MCF 10A (cell line): ENCODE results near the gene CACNG5. TPM values are rescaled to one million over a fixed set of nuclear protein-coding genes. Genes with fewer than 3 reads are reported as not detected.

ENCODE experiments used
- BruUV-seq: library from RNA; stranded (reverse); fragments of 400-500 nt; replicated peaks from 2 replicates; lab custom pipeline; 2021; lab: Mats Ljungman, UMichigan
- CTCF ChIA-PET: fragments of 300-600 bp; sonication (Branson Sonifier 250); formaldehyde crosslinking; extraction: SDS; loops from one replicate; lab custom pipeline; 2021; ENCODE audit warnings: antibody characterized with exemption, inconsistent platforms; lab: Yijun Ruan, JAX
- POLR2A ChIA-PET: fragments of 300-600, 350-650 bp; sonication (Branson Sonifier 250); formaldehyde crosslinking; extraction: SDS; loops from one replicate; lab custom pipeline; 2020; ENCODE audit warnings: antibody characterized with exemption, inconsistent platforms; lab: Yijun Ruan, JAX
- DNase-seq: peaks from one replicate; pipeline ENCODE4 v3.0.0-alpha.2; 2018; ENCODE audit not compliant: unreplicated experiment
- H3K27ac Mint-ChIP-seq: one replicate; pipeline ENCODE4 v1.8.0; 2022; ENCODE audit warnings: mild to moderate bottlenecking, low read depth, mixed read lengths; ENCODE audit not compliant: unreplicated experiment
- H3K27me3 Mint-ChIP-seq: one replicate; pipeline ENCODE4 v1.8.0; 2022; ENCODE audit warnings: mixed read lengths; ENCODE audit not compliant: insufficient read depth, unreplicated experiment
- H3K36me3 Mint-ChIP-seq: one replicate; pipeline ENCODE4 v1.8.0; 2022; ENCODE audit warnings: mild to moderate bottlenecking, moderate library complexity, mixed read lengths; ENCODE audit not compliant: insufficient read depth, unreplicated experiment
- H3K4me1 Mint-ChIP-seq: one replicate; pipeline ENCODE4 v1.8.0; 2022; ENCODE audit warnings: mixed read lengths; ENCODE audit not compliant: insufficient read depth, unreplicated experiment
- H3K4me3 Mint-ChIP-seq: one replicate; pipeline ENCODE4 v1.8.0; 2022; ENCODE audit warnings: mild to moderate bottlenecking, moderate library complexity, mixed read lengths; ENCODE audit not compliant: unreplicated experiment
- H3K9me3 Mint-ChIP-seq: one replicate; pipeline ENCODE4 v1.8.0; 2022; ENCODE audit warnings: mixed read lengths; ENCODE audit not compliant: unreplicated experiment
- intact Hi-C: fragments of 100-400 bp; cut with micrococcal nuclease; formaldehyde crosslinking; loops from 2 replicates; pipeline ENCODE4 v1.14.1; 2022
- total RNA-seq: library from RNA; stranded (reverse); gene quantifications from 2 replicates; pipeline ENCODE4 v1.2.3, GENCODE V29; 2022
- TF ChIP-seq, protein P1 (sequence below): fragments of 200-600 bp; IDR thresholded peaks from one replicate; pipeline ENCODE4 v1.8.0; 2022; ENCODE audit warnings: antibody characterized with exemption, mild to moderate bottlenecking; ENCODE audit not compliant: unreplicated experiment

CACNG5 gene
- total RNA-seq, 1 experiment from 2014 or later: not detected

- no TSS peak for BruUV-seq
Measured at GRCh38 chr17:66833201-66833600, 1.7 kb upstream of the CACNG5 start.

DNA sequence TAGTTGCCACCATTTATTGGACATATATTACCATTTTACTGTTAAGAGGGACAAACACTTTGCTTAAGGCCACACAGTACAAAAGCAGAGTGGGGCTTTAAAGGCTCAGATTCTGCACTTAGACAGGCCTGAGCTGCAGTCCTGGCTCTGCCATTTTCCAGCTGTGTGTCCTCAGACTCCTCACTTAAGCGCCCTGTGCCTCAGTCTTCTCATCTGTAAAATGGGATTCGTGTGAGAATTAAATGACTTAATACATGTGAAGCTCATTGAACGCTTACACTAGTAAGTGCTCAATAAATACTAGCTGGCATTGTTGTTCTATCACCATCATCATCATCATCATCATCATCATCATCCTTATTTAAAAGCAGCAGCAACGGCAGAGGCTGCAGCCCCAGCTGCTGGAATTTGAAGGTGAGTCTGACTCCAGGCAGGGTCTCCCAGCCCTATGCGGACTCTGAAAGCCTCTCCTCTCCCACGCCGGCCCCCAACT, 445 bp upstream of the CACNG5 start:
- Mint-ChIP-seq H3K36me3 (no peaks in the 10 kb centered on the region), H3K4me1 (no peaks in the 10 kb centered on the region), H3K9me3 (no peaks in the 10 kb centered on the region), H3K4me3 (no peak overlapping the region), H3K27ac (no peak overlapping the region), H3K27me3 (peaks cover 37% of the 10 kb centered on the region)
- intact Hi-C loops: no loop called here
- CTCF ChIA-PET: interaction anchor here (0.5 kb wide), 1 partner anchor 552 kb away, joined by 3 read pairs; no protein-coding TSS in a partner anchor
- POLR2A ChIA-PET: no interaction called here
- no peak for DNase-seq
- TF ChIP-seq, protein P1, sequence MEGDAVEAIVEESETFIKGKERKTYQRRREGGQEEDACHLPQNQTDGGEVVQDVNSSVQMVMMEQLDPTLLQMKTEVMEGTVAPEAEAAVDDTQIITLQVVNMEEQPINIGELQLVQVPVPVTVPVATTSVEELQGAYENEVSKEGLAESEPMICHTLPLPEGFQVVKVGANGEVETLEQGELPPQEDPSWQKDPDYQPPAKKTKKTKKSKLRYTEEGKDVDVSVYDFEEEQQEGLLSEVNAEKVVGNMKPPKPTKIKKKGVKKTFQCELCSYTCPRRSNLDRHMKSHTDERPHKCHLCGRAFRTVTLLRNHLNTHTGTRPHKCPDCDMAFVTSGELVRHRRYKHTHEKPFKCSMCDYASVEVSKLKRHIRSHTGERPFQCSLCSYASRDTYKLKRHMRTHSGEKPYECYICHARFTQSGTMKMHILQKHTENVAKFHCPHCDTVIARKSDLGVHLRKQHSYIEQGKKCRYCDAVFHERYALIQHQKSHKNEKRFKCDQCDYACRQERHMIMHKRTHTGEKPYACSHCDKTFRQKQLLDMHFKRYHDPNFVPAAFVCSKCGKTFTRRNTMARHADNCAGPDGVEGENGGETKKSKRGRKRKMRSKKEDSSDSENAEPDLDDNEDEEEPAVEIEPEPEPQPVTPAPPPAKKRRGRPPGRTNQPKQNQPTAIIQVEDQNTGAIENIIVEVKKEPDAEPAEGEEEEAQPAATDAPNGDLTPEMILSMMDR: no peak
- no TSS peak for BruUV-seq

More at GRCh38 chr17:66833201-66833600, 1.7 kb upstream of the CACNG5 start:
- ChIA-PET POLR2A (interaction anchor here (0.6 to 0.8 kb wide), 3 partner anchors 11 to 199 kb away, joined by 3 to 6 read pairs (median 3); no protein-coding TSS in a partner anchor), CTCF (no interaction called here)
- no peak for DNase-seq
- no peak overlapping the region for H3K4me3 Mint-ChIP-seq
- no peaks in the 10 kb centered on the region for H3K36me3 Mint-ChIP-seq
- H3K27ac Mint-ChIP-seq: no peak overlapping the region
- peaks cover 37% of the 10 kb centered on the region for H3K27me3 Mint-ChIP-seq
- TF ChIP-seq, protein P1: no peak
- no peaks in the 10 kb centered on the region for H3K4me1 Mint-ChIP-seq
- no peaks in the 10 kb centered on the region for H3K9me3 Mint-ChIP-seq
- intact Hi-C loops: no loop called here

GRCh38 chr17:66835476-66835875, 559 bp downstream of the CACNG5 start:
- no TSS peak for BruUV-seq
- no peak for DNase-seq
- no peaks in the 10 kb centered on the region for H3K36me3 Mint-ChIP-seq
- ChIA-PET CTCF (no interaction called here), POLR2A (no interaction called here)
- peaks cover 31% of the 10 kb centered on the region for H3K27me3 Mint-ChIP-seq
- H3K9me3 Mint-ChIP-seq: no peaks in the 10 kb centered on the region
- intact Hi-C loops: no loop called here
- H3K4me1 Mint-ChIP-seq: no peaks in the 10 kb centered on the region
- TF ChIP-seq, protein P1: no peak
- no peak overlapping the region for H3K4me3 Mint-ChIP-seq
- no peak overlapping the region for H3K27ac Mint-ChIP-seq

DNA sequence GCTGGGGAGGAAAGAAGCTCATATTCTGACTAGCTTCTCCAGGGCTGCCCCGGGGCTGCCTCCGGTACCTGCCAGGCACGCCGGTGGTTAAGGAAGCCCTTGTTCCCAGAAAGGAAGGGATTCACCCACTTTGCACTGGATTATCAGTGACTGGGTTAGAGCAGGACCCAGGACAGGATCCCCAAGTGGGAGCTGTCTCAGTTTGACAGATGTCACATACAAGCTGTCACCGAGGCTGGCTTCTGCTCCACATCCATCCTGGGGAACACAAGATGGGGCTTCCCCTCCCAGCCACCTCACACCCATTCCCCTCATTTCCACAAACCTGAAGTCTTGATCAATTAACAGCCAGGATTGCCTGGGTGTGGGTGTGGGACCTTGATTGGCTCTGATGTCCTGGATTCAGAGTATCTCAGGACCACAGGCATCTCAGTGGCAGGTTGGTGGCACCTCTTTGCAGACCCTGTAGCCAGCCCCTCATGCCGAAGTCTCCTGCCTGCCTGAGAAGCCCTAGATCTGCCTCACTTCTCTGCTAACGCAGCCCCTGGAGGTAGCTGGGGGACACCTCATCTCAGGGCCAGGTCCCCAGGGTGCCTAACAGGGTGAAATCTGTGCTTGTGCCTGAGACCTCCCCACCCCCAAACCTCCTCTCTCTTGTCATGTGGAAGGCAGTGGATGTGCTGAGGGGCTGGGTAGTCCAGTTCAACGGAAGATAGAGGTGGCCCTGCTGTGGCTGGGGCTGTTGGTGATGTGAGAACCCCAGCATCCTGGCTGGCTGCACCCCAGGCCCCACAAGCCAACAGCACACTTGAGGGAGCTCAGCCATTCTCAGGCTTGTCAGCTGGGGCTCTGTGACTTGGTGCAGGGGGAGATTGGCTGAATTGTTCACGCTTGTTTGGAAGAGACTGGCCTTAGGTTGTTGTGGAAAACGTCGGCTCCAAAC, 1.4 kb downstream of the CACNG5 start:
- no TSS peak for BruUV-seq
- TF ChIP-seq, protein P1: no peak
- POLR2A ChIA-PET: no interaction called here
- no peaks in the 10 kb centered on the region for H3K4me1 Mint-ChIP-seq
- no peak overlapping the region for H3K27ac Mint-ChIP-seq
- CTCF ChIA-PET: interaction anchor here (1.1 kb wide), 1 partner anchor 56 kb away, joined by 6 read pairs; no protein-coding TSS in a partner anchor
- DNase-seq: no peak
- peaks cover 31% of the 10 kb centered on the region for H3K27me3 Mint-ChIP-seq
- H3K4me3 Mint-ChIP-seq: no peak overlapping the region
- H3K9me3 Mint-ChIP-seq: no peaks in the 10 kb centered on the region
- H3K36me3 Mint-ChIP-seq: no peaks in the 10 kb centered on the region
- intact Hi-C loops: no loop called here
